T-cell (primary cell): ENCODE measurements around the gene PSG6. TPM values are rescaled to one million over a fixed set of nuclear protein-coding genes. Genes with fewer than 3 reads are reported as not detected.
"Not testable (repeated sequence)": the region's sequence is repeated elsewhere in the genome, so short reads cannot be mapped to it uniquely, and the experiment has no call there.

Source experiments
- ATAC-seq, 4 experiments: fragments of 200-7000 bp in 3 of 4; fragments of 150-1000 bp in 1 of 4; cut with Tn5 transposase; replicated peaks in 1 of 4; 1 replicate in 3 of 4; 2 replicates in 1 of 4; pipeline ENCODE4 v1.10.0; 2021; ENCODE audit warnings: moderate library complexity in 3 of 4, mild to moderate bottlenecking in 2 of 4, moderate number of reproducible peaks in 1 of 4
- CTCF ChIA-PET, 2 donors: fragments of 300-600 bp; sonication (Branson Sonifier 250); formaldehyde crosslinking; loops; one replicate each; lab custom pipeline; 2022; ENCODE audit warnings: antibody characterized with exemption in 2 of 2; lab: Charles Lee
- POLR2A ChIA-PET, 2 donors: fragments of 300-600 bp; sonication (Branson Sonifier 250); formaldehyde crosslinking; loops; one replicate each; lab custom pipeline; 2022; ENCODE audit warnings: antibody characterized with exemption in 2 of 2; lab: Charles Lee
- DNase-seq, 35 experiments: peaks; one replicate each; pipeline versions ENCODE4 v3.0.0 to v3.0.0-alpha.2; 2013 to 2023
- H3K27ac ChIP-seq: one replicate; pipeline ENCODE4 v1.5.1; 2013; ENCODE audit warnings: low read length
- H3K27me3 ChIP-seq, 2 experiments: replicated peaks in 1 of 2; 1 replicate in 1 of 2; 2 replicates in 1 of 2; pipeline versions ENCODE4 v1.6.1 to v1.7.0; 2013; ENCODE audit warnings: low read length in 1 of 2, mixed read lengths in 1 of 2; ENCODE audit not compliant: control insufficient read depth in 2 of 2, insufficient read depth in 2 of 2; ENCODE audit errors: extremely low read depth in 1 of 2
- H3K36me3 ChIP-seq, 2 donors: 1 replicate in 1 of 2; 2 replicates in 1 of 2; pipeline versions ENCODE4 v1.6.1 to v1.7.0; 2013; ENCODE audit warnings: low read length in 1 of 2; ENCODE audit not compliant: control insufficient read depth in 2 of 2, insufficient read depth in 1 of 2; ENCODE audit errors: extremely low read depth in 1 of 2
- H3K4me1 ChIP-seq, 2 experiments: 1 replicate in 1 of 2; 2 replicates in 1 of 2; pipeline versions ENCODE4 v1.6.1 to v1.7.0; 2013; ENCODE audit warnings: low read length in 2 of 2, mixed read lengths in 1 of 2; ENCODE audit not compliant: insufficient read depth in 2 of 2, control insufficient read depth in 1 of 2; ENCODE audit errors: extremely low read depth in 1 of 2
- H3K4me3 ChIP-seq, 2 donors: 1 replicate in 1 of 2; 2 replicates in 1 of 2; pipeline versions ENCODE4 v1.5.1 to v1.7.0; 2013; ENCODE audit warnings: mild to moderate bottlenecking in 2 of 2, low read length in 1 of 2, moderate library complexity in 1 of 2; ENCODE audit not compliant: control insufficient read depth in 1 of 2; ENCODE audit errors: extremely low read depth in 1 of 2
- H3K9me3 ChIP-seq: 2 replicates; pipeline ENCODE4 v1.7.0; 2013
- H3K27ac Mint-ChIP-seq, 2 donors: one replicate each; pipeline ENCODE4 v1.8.0; 2020 to 2021; ENCODE audit warnings: mild to moderate bottlenecking in 2 of 2, mixed read lengths in 2 of 2
- H3K27me3 Mint-ChIP-seq, 2 donors: one replicate each; pipeline ENCODE4 v1.8.0; 2021 to 2022; ENCODE audit warnings: mixed read lengths in 2 of 2
- H3K36me3 Mint-ChIP-seq: one replicate; pipeline ENCODE4 v1.8.0; 2021; ENCODE audit warnings: mixed read lengths
- H3K4me1 Mint-ChIP-seq, 3 donors: one replicate each; pipeline ENCODE4 v1.8.0; 2020 to 2022; ENCODE audit warnings: mixed read lengths in 3 of 3, mild to moderate bottlenecking in 1 of 3
- H3K4me3 Mint-ChIP-seq, 3 donors: one replicate each; pipeline ENCODE4 v1.8.0; 2020 to 2022; ENCODE audit warnings: mild to moderate bottlenecking in 3 of 3, mixed read lengths in 3 of 3, moderate library complexity in 3 of 3
- H3K9me3 Mint-ChIP-seq, 3 donors: one replicate each; pipeline ENCODE4 v1.8.0; 2020 to 2022; ENCODE audit warnings: mixed read lengths in 3 of 3
- WGBS: methylation state at CpG from one replicate; pipeline ENCODE4 v1.1.5; 2013; ENCODE audit warnings: missing lambda C conversion rate; ENCODE audit not compliant: insufficient coverage; 5-methylcytosine and 5-hydroxymethylcytosine counted together
- total RNA-seq, 35 experiments: library from RNA in 6 of 35; stranded (reverse) in 6 of 35; fragments of 120-200 nt in 1 of 35; gene quantifications; one replicate each; pipeline versions ENCODE4 v1.2.1 to v1.2.4 and lab custom pipeline; 2013 to 2026

Gene PSG6
- total RNA-seq, 5 donors from 2014 or later (not counting 1 experiment from before 2014, with no cell fraction given), result not detected

DNA sequence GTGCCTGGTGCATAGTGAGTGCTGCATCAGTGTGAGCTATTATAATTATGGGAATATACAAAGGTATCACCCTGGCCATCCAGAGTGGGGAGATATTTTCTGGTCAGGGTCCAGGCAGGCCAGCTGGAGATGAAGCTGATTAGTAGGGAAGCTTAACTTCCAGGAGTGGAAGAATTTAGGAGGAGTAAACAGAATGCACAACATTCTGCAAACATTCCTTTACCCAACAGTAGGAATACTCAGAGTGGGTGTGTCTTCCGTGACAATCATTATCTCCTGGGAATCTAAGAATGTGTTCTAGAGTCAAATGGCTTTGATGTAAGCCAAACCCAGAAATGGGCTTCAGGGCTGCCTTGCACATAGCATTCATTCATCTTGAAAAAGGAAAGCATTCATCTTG lies 19.0 kb downstream of the PSG6 start:
- H3K9me3 ChIP-seq, H3K36me3 Mint-ChIP-seq, H3K27ac Mint-ChIP-seq, H3K27ac ChIP-seq, CTCF ChIA-PET, H3K4me1 Mint-ChIP-seq, H3K36me3 ChIP-seq, H3K27me3 ChIP-seq, H3K4me3 ChIP-seq, H3K4me1 ChIP-seq, POLR2A ChIA-PET, DNase-seq, H3K9me3 Mint-ChIP-seq, H3K4me3 Mint-ChIP-seq, ATAC-seq: not testable (repeated sequence)
- no CpG with 5 or more reads among the region's 1 CpG for WGBS
- peaks cover 0 to 25% of the 10 kb centered on the region in 2 donors for H3K27me3 Mint-ChIP-seq

DNA sequence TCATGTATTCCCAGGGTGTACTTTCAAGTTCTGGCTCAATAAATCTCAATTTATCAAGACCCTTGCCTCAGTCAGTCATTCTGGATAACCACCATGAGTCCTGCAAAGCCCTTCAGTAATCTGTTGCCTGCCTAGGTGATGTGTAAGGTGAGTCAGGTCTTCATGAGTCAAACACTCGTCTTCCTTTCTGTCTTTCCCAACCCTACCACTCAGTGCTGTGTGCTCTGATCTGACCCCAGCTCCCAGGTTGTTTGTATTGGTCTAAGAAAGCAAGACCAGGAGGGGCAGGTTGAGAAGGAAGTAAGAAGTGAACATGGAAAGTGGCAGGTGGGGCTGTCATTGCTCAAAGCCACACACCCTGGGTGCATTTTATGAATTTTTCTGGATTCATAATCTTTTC lies 20.0 kb downstream of the PSG6 start:
- H3K4me3 Mint-ChIP-seq, H3K36me3 Mint-ChIP-seq, POLR2A ChIA-PET, DNase-seq, H3K9me3 ChIP-seq, H3K27ac ChIP-seq, H3K4me1 Mint-ChIP-seq, ATAC-seq, H3K27me3 ChIP-seq, CTCF ChIA-PET, H3K27ac Mint-ChIP-seq, H3K4me1 ChIP-seq, H3K36me3 ChIP-seq, H3K9me3 Mint-ChIP-seq, H3K4me3 ChIP-seq: not testable (repeated sequence)
- no CpG with 5 or more reads among the region's 1 CpG for WGBS
- H3K27me3 Mint-ChIP-seq, result peaks cover 0 to 25% of the 10 kb centered on the region in 2 donors

GRCh38 chr19:42890446-42890845 lies 27.2 kb downstream of the PSG6 start:
- H3K27me3 ChIP-seq, H3K4me1 Mint-ChIP-seq, H3K4me1 ChIP-seq, POLR2A ChIA-PET, H3K27ac ChIP-seq, H3K27ac Mint-ChIP-seq, H3K36me3 Mint-ChIP-seq, H3K4me3 Mint-ChIP-seq, DNase-seq, CTCF ChIA-PET, ATAC-seq, H3K4me3 ChIP-seq, H3K9me3 ChIP-seq, H3K36me3 ChIP-seq: not testable (repeated sequence)
- H3K9me3 Mint-ChIP-seq, result peaks cover 0 to 17% (median 15%) of the 10 kb centered on the region in 3 donors
- whole genome bisulfite sequencing, result 79% methylated on average over 4 of the region's 7 CpGs
- peaks cover 6 to 16% of the 10 kb centered on the region in 2 donors for H3K27me3 Mint-ChIP-seq

GRCh38 chr19:42887876-42888445 lies 29.7 kb downstream of the PSG6 start:
- DNase-seq, H3K36me3 ChIP-seq, H3K27me3 ChIP-seq, H3K4me1 Mint-ChIP-seq, H3K4me3 ChIP-seq, H3K4me1 ChIP-seq, H3K27ac ChIP-seq, ATAC-seq, CTCF ChIA-PET, POLR2A ChIA-PET, H3K9me3 ChIP-seq, H3K27ac Mint-ChIP-seq, H3K36me3 Mint-ChIP-seq, H3K4me3 Mint-ChIP-seq: not testable (repeated sequence)
- H3K27me3 Mint-ChIP-seq, result peaks cover 19 to 33% of the 10 kb centered on the region in 2 donors
- H3K9me3 Mint-ChIP-seq, result peaks cover 0 to 14% (median 11%) of the 10 kb centered on the region in 3 donors

DNA sequence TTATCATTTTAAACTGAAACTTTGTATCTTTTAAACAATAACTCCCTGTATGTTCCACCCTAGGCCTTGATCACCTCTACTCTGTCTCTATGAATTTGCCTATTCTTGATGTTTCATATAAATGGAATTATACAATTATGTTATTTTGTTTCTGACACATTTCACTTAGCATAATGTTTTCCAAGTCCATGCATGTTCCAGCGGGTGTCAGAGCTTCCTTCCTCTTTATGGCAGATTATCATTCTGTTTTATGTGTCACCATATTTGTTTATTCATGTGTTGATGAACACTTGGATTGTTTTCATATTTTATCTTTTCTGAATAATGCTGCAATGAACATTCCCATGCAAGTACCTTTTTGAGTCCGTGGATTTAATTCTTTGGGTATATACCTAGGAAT lies 35.0 kb downstream of the PSG6 start:
- peaks cover 22 to 49% of the 10 kb centered on the region in 2 donors for H3K27me3 Mint-ChIP-seq
- CTCF ChIA-PET, result not testable (repeated sequence)

GRCh38 chr19:42882010-42882409 lies 35.7 kb downstream of the PSG6 start:
- H3K9me3 Mint-ChIP-seq, H3K27ac ChIP-seq, H3K4me1 ChIP-seq, DNase-seq, ATAC-seq, H3K36me3 ChIP-seq, H3K36me3 Mint-ChIP-seq, H3K27ac Mint-ChIP-seq, H3K9me3 ChIP-seq, H3K4me3 ChIP-seq, CTCF ChIA-PET, H3K4me1 Mint-ChIP-seq, H3K4me3 Mint-ChIP-seq, POLR2A ChIA-PET: not testable (repeated sequence)
- peaks cover 22 to 45% of the 10 kb centered on the region in 2 donors for H3K27me3 Mint-ChIP-seq
- 63% methylated on average over 3 of the region's 5 CpGs for WGBS
- H3K27me3 ChIP-seq, result peaks cover 2 to 20% of the 10 kb centered on the region in 2 experiments

More for the DNA sequence above, 35.0 kb downstream of the PSG6 start:
- H3K4me3 Mint-ChIP-seq, H3K27ac Mint-ChIP-seq, H3K36me3 ChIP-seq, H3K4me1 ChIP-seq, H3K4me3 ChIP-seq, POLR2A ChIA-PET, DNase-seq, H3K36me3 Mint-ChIP-seq, ATAC-seq, H3K4me1 Mint-ChIP-seq, H3K9me3 Mint-ChIP-seq, H3K27ac ChIP-seq, H3K9me3 ChIP-seq: not testable (repeated sequence)
- WGBS, result no CpG with 5 or more reads among the region's 2 CpGs
- peaks cover 2 to 20% of the 10 kb centered on the region in 2 experiments for H3K27me3 ChIP-seq

DNA sequence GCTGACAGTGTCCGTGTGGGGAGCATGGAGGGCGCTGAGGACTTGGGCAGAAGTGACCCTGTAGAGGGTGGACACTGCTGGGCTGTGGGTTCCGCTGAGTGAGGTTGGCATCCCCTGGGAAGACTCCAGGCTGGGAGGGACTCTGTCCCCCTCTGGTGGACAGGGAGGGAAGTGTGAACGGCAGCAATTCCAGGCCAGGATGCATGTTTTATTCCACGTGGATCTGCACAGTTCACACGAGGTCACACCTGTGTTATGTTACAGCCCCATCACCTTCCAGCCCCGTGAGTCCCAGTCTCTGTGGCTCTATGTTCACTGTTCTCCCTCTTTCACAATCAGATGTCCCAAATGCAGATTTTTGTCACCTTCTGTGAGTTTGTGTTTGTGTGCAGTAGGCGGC lies 36.4 kb downstream of the PSG6 start:
- H3K4me1 ChIP-seq, H3K36me3 ChIP-seq, H3K27ac ChIP-seq, CTCF ChIA-PET, H3K9me3 ChIP-seq, H3K4me3 Mint-ChIP-seq, H3K4me3 ChIP-seq, DNase-seq, H3K4me1 Mint-ChIP-seq, H3K36me3 Mint-ChIP-seq, POLR2A ChIA-PET, H3K27ac Mint-ChIP-seq, ATAC-seq, H3K9me3 Mint-ChIP-seq: not testable (repeated sequence)
- WGBS, result 70% methylated on average over 6 of the region's 8 CpGs
- H3K27me3 Mint-ChIP-seq, result peaks cover 21 to 44% of the 10 kb centered on the region in 2 donors
- peaks cover 2 to 20% of the 10 kb centered on the region in 2 experiments for H3K27me3 ChIP-seq
